Naive thymus-derived CD4-positive, alpha-beta T cell (primary cell): Measurements from ENCODE around the gene RAI1. TPM values are rescaled to one million over a fixed set of nuclear protein-coding genes. Genes with fewer than 3 reads are reported as not detected.

ENCODE experiments used
- ATAC-seq: fragments of 150-1000 bp; cut with Tn5 transposase; 2 replicates; pipeline ENCODE4 v1.10.0; 2021; ENCODE audit warnings: mild to moderate bottlenecking, moderate library complexity
- CTCF ChIA-PET: fragments of 350-600 bp; sonication (Branson Sonifier 250); formaldehyde crosslinking; loops from one replicate; lab custom pipeline; 2021; ENCODE audit warnings: antibody characterized with exemption; lab: Charles Lee
- POLR2A ChIA-PET: fragments of 350-600 bp; sonication (Branson Sonifier 250); formaldehyde crosslinking; loops from one replicate; lab custom pipeline; 2021; ENCODE audit warnings: antibody characterized with exemption, inconsistent platforms; lab: Charles Lee
- DNase-seq, 9 donors: peaks; one replicate each; pipeline versions ENCODE4 v3.0.0 to v3.0.0-alpha.2; 2020 to 2022; ENCODE audit warnings: mixed read lengths in 1 of 9
- H3K27ac ChIP-seq: one replicate; pipeline ENCODE4 v1.7.0; 2013; ENCODE audit warnings: mild to moderate bottlenecking, low read depth, low read length, moderate library complexity
- H3K27me3 ChIP-seq, 2 donors: one replicate each; pipeline ENCODE4 v1.7.0; 2013; ENCODE audit warnings: low read length in 2 of 2, mild to moderate bottlenecking in 2 of 2, moderate library complexity in 2 of 2; ENCODE audit not compliant: control insufficient read depth in 2 of 2, insufficient read depth in 2 of 2
- H3K36me3 ChIP-seq, 3 experiments: 1 replicate in 2 of 3; 2 replicates in 1 of 3; pipeline ENCODE4 v1.7.0; 2013; ENCODE audit warnings: low read length in 3 of 3, mild to moderate bottlenecking in 3 of 3, moderate library complexity in 1 of 3; ENCODE audit not compliant: insufficient read depth in 3 of 3, control insufficient read depth in 2 of 3
- H3K4me1 ChIP-seq, 2 donors: one replicate each; pipeline ENCODE4 v1.7.0; 2013; ENCODE audit warnings: low read length in 2 of 2, mild to moderate bottlenecking in 2 of 2, moderate library complexity in 1 of 2; ENCODE audit not compliant: control insufficient read depth in 2 of 2, insufficient read depth in 2 of 2
- H3K4me3 ChIP-seq: 2 replicates; pipeline ENCODE4 v1.7.0; 2013; ENCODE audit warnings: mild to moderate bottlenecking, low read length
- H3K9me3 ChIP-seq, 3 experiments: 1 replicate in 2 of 3; 2 replicates in 1 of 3; pipeline ENCODE4 v1.7.0; 2013; ENCODE audit warnings: low read length in 3 of 3; ENCODE audit not compliant: control insufficient read depth in 2 of 3
- H3K27ac Mint-ChIP-seq, 9 donors: one replicate each; pipeline ENCODE4 v1.8.0; 2020 to 2022; ENCODE audit warnings: mixed read lengths in 9 of 9, mild to moderate bottlenecking in 8 of 9, moderate library complexity in 5 of 9, inconsistent platforms in 2 of 9
- H3K27me3 Mint-ChIP-seq, 5 donors: one replicate each; pipeline ENCODE4 v1.8.0; 2021 to 2022; ENCODE audit warnings: mixed read lengths in 5 of 5, mild to moderate bottlenecking in 1 of 5
- H3K36me3 Mint-ChIP-seq, 5 donors: one replicate each; pipeline ENCODE4 v1.8.0; 2020 to 2022; ENCODE audit warnings: mixed read lengths in 5 of 5, mild to moderate bottlenecking in 3 of 5, inconsistent platforms in 1 of 5
- H3K4me1 Mint-ChIP-seq, 7 donors: one replicate each; pipeline ENCODE4 v1.8.0; 2020 to 2022; ENCODE audit warnings: mixed read lengths in 7 of 7, mild to moderate bottlenecking in 3 of 7, inconsistent platforms in 1 of 7
- H3K4me3 Mint-ChIP-seq, 10 donors: one replicate each; pipeline ENCODE4 v1.8.0; 2020 to 2022; ENCODE audit warnings: mild to moderate bottlenecking in 10 of 10, mixed read lengths in 10 of 10, moderate library complexity in 6 of 10, inconsistent platforms in 2 of 10
- H3K9me3 Mint-ChIP-seq, 11 donors: one replicate each; pipeline ENCODE4 v1.8.0; 2020 to 2022; ENCODE audit warnings: mixed read lengths in 11 of 11, mild to moderate bottlenecking in 4 of 11, inconsistent platforms in 1 of 11, moderate library complexity in 1 of 11
- intact Hi-C, 2 donors: fragments of 100-400 bp; cut with micrococcal nuclease; formaldehyde crosslinking; loops; one replicate each; pipeline ENCODE4 v1.15.1; 2023
- polyA plus RNA-seq, 2 donors: library from polyadenylated mRNA; unstranded; fragments of 300-500 nt; fragmentation: Illumina TruSeq; gene quantifications; one replicate each; pipeline ENCODE4 v1.2.3, GENCODE V29; 2021
- total RNA-seq, 6 experiments: library from RNA in 5 of 6; stranded (reverse) in 5 of 6; gene quantifications; 1 replicate in 5 of 6; 2 replicates in 1 of 6; pipeline ENCODE4 v1.2.3 and lab custom pipeline; 2021 to 2026

Gene RAI1
- total and polyA plus RNA-seq, 7 experiments from 2014 or later, result 2.0 to 46.2 (median 21.2) TPM

- ChIA-PET CTCF (interaction anchor here (0.6 to 2.6 kb wide), 3 partner anchors 14 to 48 kb away, joined by 4 to 7 read pairs (median 5); no protein-coding TSS in a partner anchor), POLR2A (interaction anchor here (0.5 to 1.1 kb wide), 3 partner anchors 10 to 579 kb away, joined by 3 to 8 read pairs (median 3); no protein-coding TSS in a partner anchor)
- no peaks in the 10 kb centered on the region for H3K36me3 ChIP-seq
- H3K27ac ChIP-seq, result no peak overlapping the region
- Mint-ChIP-seq H3K9me3 (peaks cover 0 to 2% (median 0%) of the 10 kb centered on the region in 11 donors), H3K27ac (peak overlapping the region in 1 of 9 donors; percentile 14), H3K4me1 (peaks cover 16 to 48% (median 40%) of the 10 kb centered on the region in 7 donors), H3K27me3 (no peaks in the 10 kb centered on the region), H3K36me3 (peaks cover 0 to 3% (median 0%) of the 10 kb centered on the region in 5 donors), H3K4me3 (no peak overlapping the region)
- ATAC-seq (no peak), DNase-seq (no peak)
- no peaks in the 10 kb centered on the region for H3K27me3 ChIP-seq
- intact Hi-C loops, result no loop called here
- H3K9me3 ChIP-seq, result no peaks in the 10 kb centered on the region
- peaks cover 0 to 19% of the 10 kb centered on the region in 2 donors for H3K4me1 ChIP-seq
- no peak overlapping the region for H3K4me3 ChIP-seq
These were observed 81.9 kb downstream of the RAI1 start for GRCh38 chr17:17763136-17763535.

GRCh38 chr17:17763734-17764133, 82.5 kb downstream of the RAI1 start:
- H3K4me3 Mint-ChIP-seq, result no peak overlapping the region
- Histone ChIP-seq H3K4me3 (no peak overlapping the region), H3K9me3 (no peaks in the 10 kb centered on the region), H3K27me3 (no peaks in the 10 kb centered on the region), H3K27ac (no peak overlapping the region), H3K4me1 (peaks cover 0 to 14% of the 10 kb centered on the region in 2 donors), H3K36me3 (no peaks in the 10 kb centered on the region)
- CTCF ChIA-PET, result interaction anchor here (0.5 kb wide), 1 partner anchor 28 kb away, joined by 4 read pairs; no protein-coding TSS in a partner anchor
- peaks cover 16 to 42% (median 37%) of the 10 kb centered on the region in 7 donors for H3K4me1 Mint-ChIP-seq
- POLR2A ChIA-PET, result interaction anchor here (0.5 to 1.1 kb wide), 3 partner anchors 10 to 580 kb away, joined by 3 to 8 read pairs (median 3); no protein-coding TSS in a partner anchor
- ATAC-seq, result no peak
- H3K9me3 Mint-ChIP-seq, result no peaks in the 10 kb centered on the region
- peaks cover 0 to 3% (median 0%) of the 10 kb centered on the region in 5 donors for H3K36me3 Mint-ChIP-seq
- H3K27me3 Mint-ChIP-seq, result no peaks in the 10 kb centered on the region
- intact Hi-C loops, result no loop called here
- DNase-seq, result no peak
- H3K27ac Mint-ChIP-seq, result peak overlapping the region in 7 of 9 donors; percentile 4 to 91 (median 41)

GRCh38 chr17:17765359-17766076, 84.3 kb downstream of the RAI1 start:
- no peaks in the 10 kb centered on the region for H3K36me3 ChIP-seq

GRCh38 chr17:17766077-17766743, 85.0 kb downstream of the RAI1 start:
- intact Hi-C loops, result no loop called here
- Mint-ChIP-seq H3K27me3 (no peaks in the 10 kb centered on the region), H3K27ac (peak overlapping the region; percentile 55 to 81 (median 66)), H3K4me1 (peaks cover 22 to 36% (median 30%) of the 10 kb centered on the region in 7 donors), H3K36me3 (peaks cover 0 to 3% (median 0%) of the 10 kb centered on the region in 5 donors), H3K4me3 (peak overlapping the region in 7 of 10 donors; percentile 32 to 62 (median 37)), H3K9me3 (no peaks in the 10 kb centered on the region)
- Histone ChIP-seq H3K4me1 (peaks cover 0 to 14% of the 10 kb centered on the region in 2 donors), H3K27ac (peak overlapping the region; percentile 49), H3K27me3 (no peaks in the 10 kb centered on the region), H3K9me3 (no peaks in the 10 kb centered on the region), H3K4me3 (no peak overlapping the region), H3K36me3 (no peaks in the 10 kb centered on the region)
- DNase-seq (no peak), ATAC-seq (peak; percentile 71)
- ChIA-PET CTCF (no interaction called here), POLR2A (no interaction called here)

More at GRCh38 chr17:17765359-17766076, 84.3 kb downstream of the RAI1 start:
- DNase-seq (no peak), ATAC-seq (no peak)
- ChIA-PET POLR2A (no interaction called here), CTCF (no interaction called here)
- Mint-ChIP-seq H3K27me3 (no peaks in the 10 kb centered on the region), H3K36me3 (peaks cover 0 to 3% (median 0%) of the 10 kb centered on the region in 5 donors), H3K9me3 (no peaks in the 10 kb centered on the region), H3K4me3 (no peak overlapping the region), H3K27ac (peak overlapping the region in 3 of 9 donors; percentile 1 to 55 (median 40)), H3K4me1 (peaks cover 22 to 36% (median 30%) of the 10 kb centered on the region in 7 donors)
- H3K27me3 ChIP-seq, result no peaks in the 10 kb centered on the region
- intact Hi-C loops, result no loop called here
- no peaks in the 10 kb centered on the region for H3K9me3 ChIP-seq
- peaks cover 0 to 14% of the 10 kb centered on the region in 2 donors for H3K4me1 ChIP-seq
- H3K4me3 ChIP-seq, result no peak overlapping the region
- H3K27ac ChIP-seq, result no peak overlapping the region

DNA sequence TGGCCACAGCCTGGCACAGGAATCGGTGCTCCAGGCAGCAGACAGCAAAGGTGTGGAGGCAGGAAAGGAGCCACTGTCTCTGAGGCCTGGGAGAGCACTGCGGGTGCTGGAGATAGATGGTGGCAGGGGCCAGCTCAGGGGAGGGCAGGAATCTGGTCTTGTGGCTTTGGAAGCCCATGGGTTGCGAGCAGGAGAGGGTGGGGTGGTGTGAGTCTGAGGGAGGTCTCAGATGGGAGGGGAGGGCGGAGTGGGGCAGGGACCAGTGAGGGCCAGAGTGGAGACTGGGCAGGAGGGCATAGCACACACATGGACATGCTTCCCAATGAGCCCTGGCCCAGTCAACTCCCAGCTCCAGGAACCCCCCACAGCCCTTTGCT, 85.5 kb downstream of the RAI1 start:
- Histone ChIP-seq H3K27me3 (no peaks in the 10 kb centered on the region), H3K36me3 (no peaks in the 10 kb centered on the region), H3K4me1 (peaks cover 0 to 14% of the 10 kb centered on the region in 2 donors), H3K9me3 (no peaks in the 10 kb centered on the region), H3K27ac (peak overlapping the region; percentile 49), H3K4me3 (no peak overlapping the region)
- CTCF ChIA-PET, result no interaction called here
- POLR2A ChIA-PET, result interaction anchor here (0.6 to 1.0 kb wide), 2 partner anchors 13 to 74 kb away, joined by 3 read pairs; no protein-coding TSS in a partner anchor
- peaks cover 0 to 3% (median 0%) of the 10 kb centered on the region in 5 donors for H3K36me3 Mint-ChIP-seq
- peak overlapping the region in 6 of 9 donors; percentile 43 to 77 (median 65) for H3K27ac Mint-ChIP-seq
- ATAC-seq (no peak), DNase-seq (no peak)
- intact Hi-C loops, result no loop called here
- H3K27me3 Mint-ChIP-seq, result no peaks in the 10 kb centered on the region
- H3K4me1 Mint-ChIP-seq, result peaks cover 22 to 35% (median 30%) of the 10 kb centered on the region in 7 donors
- H3K4me3 Mint-ChIP-seq, result peak overlapping the region in 2 of 10 donors; percentile 32 to 62
- no peaks in the 10 kb centered on the region for H3K9me3 Mint-ChIP-seq

GRCh38 chr17:17767154-17767869, 86.1 kb downstream of the RAI1 start:
- Histone ChIP-seq H3K9me3 (no peaks in the 10 kb centered on the region), H3K27ac (no peak overlapping the region), H3K4me1 (peaks cover 0 to 14% of the 10 kb centered on the region in 2 donors), H3K36me3 (no peaks in the 10 kb centered on the region), H3K4me3 (no peak overlapping the region), H3K27me3 (no peaks in the 10 kb centered on the region)
- no peak for ATAC-seq
- no peaks in the 10 kb centered on the region for H3K27me3 Mint-ChIP-seq
- ChIA-PET CTCF (no interaction called here), POLR2A (interaction anchor here (0.6 to 1.0 kb wide), 4 partner anchors 10 to 74 kb away, joined by 3 to 5 read pairs (median 3); no protein-coding TSS in a partner anchor)
- DNase-seq, result no peak
- H3K9me3 Mint-ChIP-seq, result no peaks in the 10 kb centered on the region
- H3K27ac Mint-ChIP-seq, result peak overlapping the region in 1 of 9 donors; percentile 77
- H3K4me3 Mint-ChIP-seq, result peak overlapping the region in 1 of 10 donors; percentile 62
- peaks cover 0 to 3% (median 0%) of the 10 kb centered on the region in 5 donors for H3K36me3 Mint-ChIP-seq
- intact Hi-C loops, result no loop called here
- H3K4me1 Mint-ChIP-seq, result peaks cover 22 to 34% (median 29%) of the 10 kb centered on the region in 7 donors
